SK-N-SH (cell line): ENCODE results near the gene MAST4. TPM values are rescaled to one million over a fixed set of nuclear protein-coding genes. Genes with fewer than 3 reads are reported as not detected.
A peak's percentile ranks its signal among the peaks of the same experiment; 100 is the strongest.

ENCODE experiments used
- CTCF ChIA-PET: fragments of 300-600, 350-600 bp; formaldehyde crosslinking; extraction: SDS; loops from one replicate; lab custom pipeline; 2021; lab: Yijun Ruan, JAX
- POLR2A ChIA-PET: fragments of 350-600 bp; sonication (Branson Sonifier 250); formaldehyde crosslinking; extraction: SDS; loops from one replicate; lab custom pipeline; 2020; ENCODE audit warnings: antibody characterized with exemption, inconsistent platforms; lab: Yijun Ruan, JAX
- DNase-seq: peaks from one replicate; pipeline ENCODE4 v3.0.0; 2012
- H2AFZ ChIP-seq: fragments of 200-600 bp; sonication (generic); 2 replicates; pipeline ENCODE4 v1.8.1; 2016; ENCODE audit warnings: antibody characterized with exemption, mild to moderate bottlenecking, low read depth
- H3F3A ChIP-seq: fragments of 200-600 bp; sonication (generic); replicated peaks from 2 replicates; pipeline ENCODE3; 2016; ENCODE audit warnings: antibody characterized with exemption, mild to moderate bottlenecking; ENCODE audit not compliant: insufficient read depth
- H3K27ac ChIP-seq, 2 experiments: fragments of 200-500 bp in 1 of 2; fragments of 200-600 bp in 1 of 2; sonication (Bioruptor generic) in 1 of 2; sonication (generic), shearing (Covaris generic) in 1 of 2; 2 replicates each; pipeline versions ENCODE4 v1.5.1 to v1.6.1; 2014 to 2016; ENCODE audit warnings: low read depth in 2 of 2, inconsistent platforms in 1 of 2, low read length in 1 of 2, mild to moderate bottlenecking in 1 of 2, mixed read lengths in 1 of 2
- H3K27me3 ChIP-seq: fragments of 200-600 bp; sonication (generic), shearing (Covaris generic); 2 replicates; pipeline ENCODE4 v1.6.1; 2016; ENCODE audit warnings: mixed run types; ENCODE audit not compliant: insufficient read depth
- H3K36me3 ChIP-seq, 2 experiments: fragments of 200-500 bp in 1 of 2; fragments of 200-600 bp in 1 of 2; sonication (Bioruptor generic) in 1 of 2; sonication (generic) in 1 of 2; replicated peaks in 1 of 2; 2 replicates each; pipeline versions ENCODE3 to v1.5.1; 2014 to 2016; ENCODE audit warnings: low read length in 1 of 2, mild to moderate bottlenecking in 1 of 2; ENCODE audit not compliant: insufficient read depth in 2 of 2, control insufficient read depth in 1 of 2
- H3K4me1 ChIP-seq, 2 experiments: fragments of 200-500 bp in 1 of 2; fragments of 200-600 bp in 1 of 2; sonication (Bioruptor generic) in 1 of 2; sonication (generic), shearing (Covaris generic) in 1 of 2; 2 replicates each; pipeline versions ENCODE4 v1.5.1 to v1.6.1; 2014 to 2016; ENCODE audit warnings: low read depth in 1 of 2, low read length in 1 of 2, mixed run types in 1 of 2; ENCODE audit not compliant: insufficient read depth in 2 of 2, control insufficient read depth in 1 of 2
- H3K4me2 ChIP-seq: fragments of 200-600 bp; sonication (generic), shearing (Covaris generic); 2 replicates; pipeline ENCODE4 v1.6.1; 2017; ENCODE audit warnings: mixed run types
- H3K4me3 ChIP-seq, 2 experiments: fragments of 200-500 bp in 1 of 2; fragments of 200-600 bp in 1 of 2; sonication (Bioruptor generic) in 1 of 2; sonication (generic), shearing (Covaris generic) in 1 of 2; 2 replicates each; pipeline versions ENCODE4 v1.5.1 to v1.8.1; 2014 to 2016; ENCODE audit warnings: low read depth in 2 of 2, inconsistent platforms in 1 of 2, low read length in 1 of 2, mild to moderate bottlenecking in 1 of 2, mixed read lengths in 1 of 2, moderate library complexity in 1 of 2
- H3K79me2 ChIP-seq: fragments of 200-600 bp; sonication (generic); 2 replicates; pipeline ENCODE4 v1.8.1; 2017; ENCODE audit warnings: mild to moderate bottlenecking; ENCODE audit not compliant: insufficient read depth
- H3K9ac ChIP-seq: fragments of 200-600 bp; sonication (generic); 2 replicates; pipeline ENCODE4 v1.6.1; 2017; ENCODE audit warnings: mixed run types
- H3K9me2 ChIP-seq: fragments of 200-600 bp; sonication (generic); 2 replicates; pipeline ENCODE4 v1.6.1; 2017; ENCODE audit warnings: mixed run types
- H3K9me3 ChIP-seq: fragments of 200-600 bp; sonication (generic); 2 replicates; pipeline ENCODE4 v1.6.1; 2017; ENCODE audit warnings: mixed run types, mild to moderate bottlenecking, moderate library complexity
- H4K20me1 ChIP-seq: fragments of 200-600 bp; sonication (generic); 2 replicates; pipeline ENCODE4 v1.6.1; 2017; ENCODE audit warnings: mild to moderate bottlenecking, mixed run types; ENCODE audit not compliant: insufficient read depth
- CHD2 ChIP-seq: fragments of 150-350 bp; IDR thresholded peaks from 2 replicates; pipeline ENCODE4 v1.6.1; 2018; ENCODE audit warnings: low read length; ENCODE audit not compliant: partially characterized antibody
- EP300 ChIP-seq, 2 experiments: IDR thresholded peaks; 2 replicates each; pipeline versions ENCODE4 v1.4.0 to v1.6.1; 2012; ENCODE audit warnings: borderline replicate concordance in 1 of 2, low read depth in 1 of 2, low read length in 1 of 2
- EZH2phosphoT487 ChIP-seq: fragments of 200-600 bp; sonication (generic); IDR thresholded peaks from 2 replicates; pipeline ENCODE4 v1.6.1; 2017; ENCODE audit warnings: low read depth, mixed run types, mild to moderate bottlenecking, antibody characterized with exemption, moderate library complexity, borderline replicate concordance
- FOSL2 ChIP-seq: IDR thresholded peaks from 2 replicates; pipeline ENCODE4 v1.4.0; 2012; ENCODE audit warnings: low read depth, mild to moderate bottlenecking, moderate library complexity, borderline replicate concordance
- FOXM1 ChIP-seq: IDR thresholded peaks from 2 replicates; pipeline ENCODE4 v1.4.0; 2012; ENCODE audit warnings: low read depth, mild to moderate bottlenecking
- GABPA ChIP-seq: IDR thresholded peaks from 2 replicates; pipeline ENCODE4 v1.4.0; 2012; ENCODE audit warnings: low read depth, mild to moderate bottlenecking
- JUND ChIP-seq: IDR thresholded peaks from 2 replicates; pipeline ENCODE4 v1.4.0; 2012
- NRF1 ChIP-seq: IDR thresholded peaks from 2 replicates; pipeline ENCODE4 v1.6.1; 2012; ENCODE audit warnings: low read depth, mild to moderate bottlenecking, low read length
- POLR2AphosphoS5 ChIP-seq: IDR thresholded peaks from 2 replicates; pipeline ENCODE4 v1.6.1; 2012; ENCODE audit warnings: low read depth, low read length
- RAD21 ChIP-seq: IDR thresholded peaks from 2 replicates; pipeline ENCODE4 v1.6.1; 2012; ENCODE audit warnings: mild to moderate bottlenecking, low read length
- RCOR1 ChIP-seq: fragments of 150-350 bp; IDR thresholded peaks from 2 replicates; pipeline ENCODE4 v1.6.1; 2017; ENCODE audit warnings: antibody characterized with exemption, low read length
- RFX5 ChIP-seq: IDR thresholded peaks from 2 replicates; pipeline ENCODE4 v1.6.1; 2012; ENCODE audit warnings: mild to moderate bottlenecking, improper control_type of control experiment, low read length
- SIN3A ChIP-seq: IDR thresholded peaks from 2 replicates; pipeline ENCODE4 v1.6.1; 2012; ENCODE audit warnings: low read depth, mild to moderate bottlenecking, low read length, moderate library complexity, borderline replicate concordance
- SMC3 ChIP-seq: IDR thresholded peaks from 2 replicates; pipeline ENCODE4 v1.6.1; 2012; ENCODE audit warnings: low read depth, low read length, improper control_type of control experiment
- TAF1 ChIP-seq: IDR thresholded peaks from 2 replicates; pipeline ENCODE4 v1.6.1; 2012; ENCODE audit warnings: low read depth, mild to moderate bottlenecking, low read length, moderate library complexity, borderline replicate concordance
- TCF12 ChIP-seq: IDR thresholded peaks from 2 replicates; pipeline ENCODE4 v1.4.0; 2012
- WGBS: methylation state at CpG from one replicate; pipeline ENCODE4 v1.1.6; 2017; ENCODE audit warnings: low lambda C conversion rate; 5-methylcytosine and 5-hydroxymethylcytosine counted together
- polyA plus RNA-seq, 3 experiments: library from polyadenylated mRNA; depleted of rRNA; stranded (reverse); fragments of >200 nt; gene quantifications; 2 replicates each; pipeline ENCODE4 v1.2.3, GENCODE V29; 2012
- TF ChIP-seq, protein P1 (sequence below): fragments of 200-600 bp; sonication (generic); IDR thresholded peaks from 2 replicates; pipeline ENCODE4 v1.6.1; 2017; ENCODE audit warnings: antibody characterized with exemption, mild to moderate bottlenecking, moderate library complexity
- TF ChIP-seq, protein P2 (sequence below): IDR thresholded peaks from 2 replicates; pipeline ENCODE4; 2012
- TF ChIP-seq, protein P3 (sequence below): IDR thresholded peaks from 2 replicates; pipeline ENCODE4 v1.4.0; 2012; ENCODE audit warnings: low read depth, borderline replicate concordance

Gene MAST4
- polyA plus RNA-seq, 1 of the 3 experiments (the other 2 are of a cell fraction): 2.2 TPM

DNA sequence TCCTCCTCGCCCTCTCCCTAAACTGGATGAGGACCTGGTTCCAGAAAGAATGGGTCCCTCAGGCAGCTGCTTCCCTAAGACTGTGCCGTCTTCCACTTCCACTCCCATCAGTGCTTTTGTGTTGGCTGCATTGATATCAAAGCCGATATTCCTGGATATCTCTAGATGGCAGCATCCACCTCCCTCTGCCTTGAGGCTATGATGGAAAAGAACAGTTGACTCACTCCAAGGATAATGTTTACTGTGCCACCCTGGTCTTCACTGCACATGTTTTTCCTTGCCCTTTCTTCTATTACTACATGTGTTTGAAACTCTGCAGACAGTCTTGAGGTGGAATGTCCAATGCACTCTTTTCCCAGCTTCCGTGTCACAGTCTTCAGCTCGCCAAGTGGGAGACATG is 211.6 kb downstream of the MAST4 start:
- Histone ChIP-seq H3K79me2 (no peaks in the 10 kb centered on the region), H3K4me1 (peaks cover 0 to 3% of the 10 kb centered on the region in 2 experiments; a peak in 1 of 4 replicates), H3K27me3 (peaks cover 16% of the 10 kb centered on the region; the same call in 1 of the 2 replicates), H4K20me1 (no peaks in the 10 kb centered on the region), H3K27ac (no peak overlapping the region), H3K4me2 (no peak overlapping the region), H3K4me3 (no peak overlapping the region), H2AFZ (no peak overlapping the region), H3F3A (no peaks in the 10 kb centered on the region), H3K9me2 (no peaks in the 10 kb centered on the region), H3K36me3 (no peaks in the 10 kb centered on the region), H3K9ac (no peak overlapping the region), H3K9me3 (no peaks in the 10 kb centered on the region)
- ChIA-PET CTCF (interaction anchor here (0.9 to 1.2 kb wide), 2 partner anchors 133 to 499 kb away, joined by 3 read pairs; no protein-coding TSS in a partner anchor), POLR2A (interaction anchor here (0.6 kb wide), 1 partner anchor 15 kb away, joined by 3 read pairs; no protein-coding TSS in a partner anchor)
- WGBS: 52% methylated on average over 5 of the region's 5 CpGs
- DNase-seq: peak; percentile 39
- TF ChIP-seq RFX5 (no peak), JUND (no peak), RAD21 (peak; percentile 73), SMC3 (peak; percentile 37; the same call in 1 of the 2 replicates), POLR2AphosphoS5 (no peak), TAF1 (no peak), NRF1 (no peak)
- TF ChIP-seq, protein P1, sequence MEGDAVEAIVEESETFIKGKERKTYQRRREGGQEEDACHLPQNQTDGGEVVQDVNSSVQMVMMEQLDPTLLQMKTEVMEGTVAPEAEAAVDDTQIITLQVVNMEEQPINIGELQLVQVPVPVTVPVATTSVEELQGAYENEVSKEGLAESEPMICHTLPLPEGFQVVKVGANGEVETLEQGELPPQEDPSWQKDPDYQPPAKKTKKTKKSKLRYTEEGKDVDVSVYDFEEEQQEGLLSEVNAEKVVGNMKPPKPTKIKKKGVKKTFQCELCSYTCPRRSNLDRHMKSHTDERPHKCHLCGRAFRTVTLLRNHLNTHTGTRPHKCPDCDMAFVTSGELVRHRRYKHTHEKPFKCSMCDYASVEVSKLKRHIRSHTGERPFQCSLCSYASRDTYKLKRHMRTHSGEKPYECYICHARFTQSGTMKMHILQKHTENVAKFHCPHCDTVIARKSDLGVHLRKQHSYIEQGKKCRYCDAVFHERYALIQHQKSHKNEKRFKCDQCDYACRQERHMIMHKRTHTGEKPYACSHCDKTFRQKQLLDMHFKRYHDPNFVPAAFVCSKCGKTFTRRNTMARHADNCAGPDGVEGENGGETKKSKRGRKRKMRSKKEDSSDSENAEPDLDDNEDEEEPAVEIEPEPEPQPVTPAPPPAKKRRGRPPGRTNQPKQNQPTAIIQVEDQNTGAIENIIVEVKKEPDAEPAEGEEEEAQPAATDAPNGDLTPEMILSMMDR: peak; percentile 59

DNA sequence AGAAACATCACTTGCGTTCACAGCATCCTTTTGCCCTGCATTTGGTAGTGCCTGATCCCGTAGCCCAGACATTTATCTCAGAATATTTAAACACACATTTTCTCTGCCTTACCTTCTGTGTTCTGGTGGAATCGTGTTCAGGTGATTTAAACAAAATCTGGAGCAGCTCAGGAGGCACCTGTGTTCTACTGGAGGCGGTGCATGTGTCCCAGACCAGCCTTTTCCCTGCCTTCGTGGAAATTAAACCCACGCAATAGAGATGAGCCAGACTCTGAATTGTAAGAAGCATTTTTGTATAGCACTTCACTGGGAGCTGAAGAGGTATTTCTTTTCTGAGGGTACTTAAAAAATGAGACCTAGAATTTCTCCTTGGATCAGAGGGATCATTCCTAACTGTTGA is 212.5 kb downstream of the MAST4 start:
- no peaks in the 10 kb centered on the region for H3K9me3 ChIP-seq
- CTCF ChIA-PET: interaction anchor here (1.0 kb wide), 2 partner anchors 12 to 179 kb away, joined by 3 read pairs; no protein-coding TSS in a partner anchor
- H3K9me2 ChIP-seq: no peaks in the 10 kb centered on the region
- WGBS: 79% methylated on average over 6 of the region's 6 CpGs
- H3K79me2 ChIP-seq: no peaks in the 10 kb centered on the region
- peaks cover 0 to 3% of the 10 kb centered on the region in 2 experiments; a peak in 1 of 4 replicates for H3K4me1 ChIP-seq
- no peaks in the 10 kb centered on the region for H3F3A ChIP-seq
- H3K36me3 ChIP-seq: no peaks in the 10 kb centered on the region
- no peak overlapping the region for H3K4me3 ChIP-seq
- H3K4me2 ChIP-seq: no peak overlapping the region
- H2AFZ ChIP-seq: no peak overlapping the region
- POLR2A ChIA-PET: no interaction called here
- TF ChIP-seq GABPA (no peak), SIN3A (no peak)
- no peak for DNase-seq
- H3K27ac ChIP-seq: no peak overlapping the region
- no peak overlapping the region for H3K9ac ChIP-seq
- no peaks in the 10 kb centered on the region for H4K20me1 ChIP-seq
- H3K27me3 ChIP-seq: peaks cover 16% of the 10 kb centered on the region; the same call in 1 of the 2 replicates

DNA sequence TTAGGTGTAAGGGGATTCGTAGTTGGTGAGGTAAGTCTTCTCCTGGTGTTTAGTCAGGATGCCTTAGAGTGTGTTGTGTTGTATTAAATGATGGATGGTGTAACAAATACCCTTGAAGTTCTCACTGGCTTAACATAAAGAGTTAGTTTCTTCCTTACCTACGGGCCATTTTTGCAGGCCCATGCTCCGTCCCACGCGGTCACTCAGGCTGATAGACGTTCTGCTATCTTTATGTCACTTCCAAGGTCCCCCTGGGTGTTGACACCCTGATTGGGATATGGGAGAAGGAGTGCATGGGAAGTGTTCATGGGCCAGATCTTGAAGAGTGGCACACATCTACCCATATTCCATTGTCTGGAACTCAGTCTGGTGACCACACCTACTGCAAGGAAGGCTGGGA is 214.0 kb downstream of the MAST4 start:
- CTCF ChIA-PET: no interaction called here
- H3K27ac ChIP-seq: no peak overlapping the region
- TF ChIP-seq FOSL2 (no peak), RCOR1 (no peak), CHD2 (no peak), SIN3A (no peak), TCF12 (no peak), FOXM1 (no peak), RFX5 (no peak), EZH2phosphoT487 (no peak), EP300 (IDR thresholded peaks at IDR 0.05; ENCODE audit: borderline replicate concordance in 1 of 2, low read depth in 1 of 2, low read length in 1 of 2) (no peak)
- TF ChIP-seq, protein P2, sequence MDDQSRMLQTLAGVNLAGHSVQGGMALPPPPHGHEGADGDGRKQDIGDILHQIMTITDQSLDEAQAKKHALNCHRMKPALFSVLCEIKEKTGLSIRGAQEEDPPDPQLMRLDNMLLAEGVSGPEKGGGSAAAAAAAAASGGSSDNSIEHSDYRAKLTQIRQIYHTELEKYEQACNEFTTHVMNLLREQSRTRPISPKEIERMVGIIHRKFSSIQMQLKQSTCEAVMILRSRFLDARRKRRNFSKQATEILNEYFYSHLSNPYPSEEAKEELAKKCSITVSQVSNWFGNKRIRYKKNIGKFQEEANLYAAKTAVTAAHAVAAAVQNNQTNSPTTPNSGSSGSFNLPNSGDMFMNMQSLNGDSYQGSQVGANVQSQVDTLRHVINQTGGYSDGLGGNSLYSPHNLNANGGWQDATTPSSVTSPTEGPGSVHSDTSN: no peak
- TF ChIP-seq, protein P3, sequence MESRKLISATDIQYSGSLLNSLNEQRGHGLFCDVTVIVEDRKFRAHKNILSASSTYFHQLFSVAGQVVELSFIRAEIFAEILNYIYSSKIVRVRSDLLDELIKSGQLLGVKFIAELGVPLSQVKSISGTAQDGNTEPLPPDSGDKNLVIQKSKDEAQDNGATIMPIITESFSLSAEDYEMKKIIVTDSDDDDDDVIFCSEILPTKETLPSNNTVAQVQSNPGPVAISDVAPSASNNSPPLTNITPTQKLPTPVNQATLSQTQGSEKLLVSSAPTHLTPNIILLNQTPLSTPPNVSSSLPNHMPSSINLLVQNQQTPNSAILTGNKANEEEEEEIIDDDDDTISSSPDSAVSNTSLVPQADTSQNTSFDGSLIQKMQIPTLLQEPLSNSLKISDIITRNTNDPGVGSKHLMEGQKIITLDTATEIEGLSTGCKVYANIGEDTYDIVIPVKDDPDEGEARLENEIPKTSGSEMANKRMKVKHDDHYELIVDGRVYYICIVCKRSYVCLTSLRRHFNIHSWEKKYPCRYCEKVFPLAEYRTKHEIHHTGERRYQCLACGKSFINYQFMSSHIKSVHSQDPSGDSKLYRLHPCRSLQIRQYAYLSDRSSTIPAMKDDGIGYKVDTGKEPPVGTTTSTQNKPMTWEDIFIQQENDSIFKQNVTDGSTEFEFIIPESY: no peak

More for the DNA sequence above, 214.0 kb downstream of the MAST4 start:
- no peak overlapping the region for H3K9ac ChIP-seq
- H4K20me1 ChIP-seq: no peaks in the 10 kb centered on the region
- no peak overlapping the region for H3K4me3 ChIP-seq
- H3F3A ChIP-seq: no peaks in the 10 kb centered on the region
- POLR2A ChIA-PET: no interaction called here
- H3K27me3 ChIP-seq: peaks cover 16% of the 10 kb centered on the region; the same call in 1 of the 2 replicates
- no peaks in the 10 kb centered on the region for H3K79me2 ChIP-seq
- no peak overlapping the region for H2AFZ ChIP-seq
- peaks cover 0 to 3% of the 10 kb centered on the region in 2 experiments; a peak in 1 of 4 replicates for H3K4me1 ChIP-seq
- H3K4me2 ChIP-seq: no peak overlapping the region
- 79% methylated on average over 6 of the region's 6 CpGs for WGBS
- H3K9me3 ChIP-seq: no peaks in the 10 kb centered on the region
- H3K9me2 ChIP-seq: no peaks in the 10 kb centered on the region
- no peaks in the 10 kb centered on the region for H3K36me3 ChIP-seq
- DNase-seq: no peak
